NT2/D1 (cell line): ENCODE results near the gene FAM163B.

Source experiments
- DNase-seq: peaks from one replicate; pipeline ENCODE4 v3.0.0-alpha.2; 2011; ENCODE audit warnings: low read depth, low spot score
- H3K27me3 ChIP-seq: 2 replicates; pipeline ENCODE4 v1.6.0; 2011; ENCODE audit warnings: mild to moderate bottlenecking; ENCODE audit not compliant: insufficient read length, insufficient read depth
- H3K36me3 ChIP-seq: 2 replicates; pipeline ENCODE4 v1.6.1; 2011; ENCODE audit warnings: mild to moderate bottlenecking, low read length, mixed read lengths; ENCODE audit not compliant: insufficient read depth, insufficient read length
- H3K4me1 ChIP-seq: 2 replicates; pipeline ENCODE4 v1.5.1; 2011; ENCODE audit not compliant: insufficient read depth, insufficient read length
- H3K4me3 ChIP-seq: 2 replicates; pipeline ENCODE4 v1.5.1; 2011; ENCODE audit warnings: low read depth; ENCODE audit not compliant: insufficient read length
- H3K9ac ChIP-seq: 2 replicates; pipeline ENCODE4 v1.6.0; 2011; ENCODE audit warnings: low read depth; ENCODE audit not compliant: insufficient read length
- H3K9me3 ChIP-seq: 2 replicates; pipeline ENCODE4 v1.5.1; 2011; ENCODE audit warnings: mild to moderate bottlenecking, low read length; ENCODE audit not compliant: insufficient read depth
- SUZ12 ChIP-seq: IDR thresholded peaks from 2 replicates; pipeline ENCODE4 v1.6.1; 2011; ENCODE audit not compliant: insufficient read length, insufficient read depth; ENCODE audit errors: extremely low read depth
- YY1 ChIP-seq: IDR thresholded peaks from 2 replicates; pipeline ENCODE4 v1.6.1; 2011; ENCODE audit not compliant: insufficient read length, insufficient read depth
- ZNF274 ChIP-seq: IDR thresholded peaks from 2 replicates; pipeline ENCODE4 v1.6.1; 2011; ENCODE audit warnings: mild to moderate bottlenecking, low read depth, low read length

Gene FAM163B

GRCh38 chr9:133538176-133538575, 71.0 kb downstream of the FAM163B start:
- Histone ChIP-seq H3K36me3 (peaks cover 5% of the 10 kb centered on the region), H3K4me3 (no peak overlapping the region), H3K9me3 (no peaks in the 10 kb centered on the region), H3K27me3 (peaks cover 31% of the 10 kb centered on the region), H3K9ac (no peak overlapping the region), H3K4me1 (peaks cover 36% of the 10 kb centered on the region)
- DNase-seq = no peak
- TF ChIP-seq SUZ12 (no peak), YY1 (no peak), ZNF274 (no peak)

GRCh38 chr9:133537257-133537656, 71.9 kb downstream of the FAM163B start:
- Histone ChIP-seq H3K27me3 (peaks cover 34% of the 10 kb centered on the region), H3K9ac (no peak overlapping the region), H3K4me1 (peaks cover 45% of the 10 kb centered on the region), H3K4me3 (no peak overlapping the region), H3K36me3 (peaks cover 5% of the 10 kb centered on the region), H3K9me3 (no peaks in the 10 kb centered on the region)
- DNase-seq = no peak
- no peak for TF ChIP-seq SUZ12
- no peak for TF ChIP-seq ZNF274
- TF ChIP-seq YY1 = no peak

GRCh38 chr9:133536536-133536935, 72.7 kb downstream of the FAM163B start:
- no peak overlapping the region for H3K9ac ChIP-seq
- H3K9me3 ChIP-seq = no peaks in the 10 kb centered on the region
- peaks cover 49% of the 10 kb centered on the region for H3K4me1 ChIP-seq
- no peak for DNase-seq
- peaks cover 5% of the 10 kb centered on the region for H3K36me3 ChIP-seq
- H3K27me3 ChIP-seq = peaks cover 34% of the 10 kb centered on the region
- no peak for TF ChIP-seq SUZ12
- no peak for TF ChIP-seq ZNF274
- no peak for TF ChIP-seq YY1
- H3K4me3 ChIP-seq = no peak overlapping the region

GRCh38 chr9:133536080-133536479, 73.1 kb downstream of the FAM163B start:
- DNase-seq = no peak
- Histone ChIP-seq H3K36me3 (peaks cover 5% of the 10 kb centered on the region), H3K4me1 (peaks cover 49% of the 10 kb centered on the region), H3K27me3 (peaks cover 34% of the 10 kb centered on the region), H3K4me3 (no peak overlapping the region), H3K9ac (no peak overlapping the region), H3K9me3 (no peaks in the 10 kb centered on the region)
- no peak for TF ChIP-seq ZNF274
- TF ChIP-seq YY1 = no peak
- TF ChIP-seq SUZ12 = no peak

- TF ChIP-seq ZNF274 (no peak), YY1 (no peak), SUZ12 (no peak)
- DNase-seq = no peak
- H3K36me3 ChIP-seq = no peaks in the 10 kb centered on the region
- peaks cover 43% of the 10 kb centered on the region for H3K4me1 ChIP-seq
- peak overlapping the region; percentile 77 for H3K9ac ChIP-seq
- H3K9me3 ChIP-seq = no peaks in the 10 kb centered on the region
- peak overlapping the region; percentile 42 for H3K4me3 ChIP-seq
- peaks cover 39% of the 10 kb centered on the region for H3K27me3 ChIP-seq
Observed at GRCh38 chr9:133535306-133535877, 73.8 kb downstream of the FAM163B start.

- H3K4me3 ChIP-seq = peak within 1 kb of the TSS; percentile 42
Observed at GRCh38 chr9:133534346-133535291, 74.6 kb downstream of the FAM163B start, which contains the start of gene ADAMTSL2. Gene ADAMTSL2 (plus strand): TSS chr9:133534704. CDS start chr9:133536713, 2,009 bp downstream.

GRCh38 chr9:133533857-133534256, 75.3 kb downstream of the FAM163B start:
- Histone ChIP-seq H3K4me1 (peaks cover 36% of the 10 kb centered on the region), H3K27me3 (peaks cover 42% of the 10 kb centered on the region), H3K9me3 (no peaks in the 10 kb centered on the region), H3K4me3 (peak overlapping the region; percentile 33), H3K36me3 (no peaks in the 10 kb centered on the region), H3K9ac (peak overlapping the region; percentile 71)
- DNase-seq = no peak
- TF ChIP-seq YY1 (no peak), SUZ12 (no peak), ZNF274 (no peak)

More at GRCh38 chr9:133534346-133535291, 74.6 kb downstream of the FAM163B start, which contains the start of gene ADAMTSL2:
- Histone ChIP-seq H3K9me3 (no peaks in the 10 kb centered on the region), H3K4me1 (peaks cover 35% of the 10 kb centered on the region), H3K27me3 (peaks cover 42% of the 10 kb centered on the region), H3K9ac (peak within 1 kb of the TSS; percentile 77), H3K36me3 (no peaks in the 10 kb centered on the region)
- TF ChIP-seq SUZ12 (no peak), ZNF274 (no peak), YY1 (no peak)
- no peak for DNase-seq
